HG02884 (cell line): ENCODE measurements around the gene NOB1.

Source experiments
- ATAC-seq: cut with Tn5 transposase; IDR thresholded peaks from one replicate; pipeline ENCODE4 v1.9.1; 2021; ENCODE audit warnings: mild to moderate bottlenecking, moderate library complexity; ENCODE audit not compliant: unreplicated experiment

The NOB1 gene

GRCh38 chr16:69724414-69724873 is 30.3 kb downstream of the NOB1 start:
- no peak for ATAC-seq

- no peak for ATAC-seq
Observed at GRCh38 chr16:69721441-69721957, 33.2 kb downstream of the NOB1 start.

GRCh38 chr16:69720822-69721430 is 33.8 kb downstream of the NOB1 start:
- ATAC-seq, result no peak

GRCh38 chr16:69718111-69718764 is 36.5 kb downstream of the NOB1 start:
- ATAC-seq, result no peak

- ATAC-seq, result no peak
Observed at GRCh38 chr16:69717066-69717465, 37.7 kb downstream of the NOB1 start.

GRCh38 chr16:69712914-69713581 is 41.7 kb downstream of the NOB1 start:
- ATAC-seq, result no peak

- ATAC-seq, result no peak
Observed at GRCh38 chr16:69712277-69712676, 42.4 kb downstream of the NOB1 start.

GRCh38 chr16:69711115-69711740 is 43.5 kb downstream of the NOB1 start:
- no peak for ATAC-seq

GRCh38 chr16:69709456-69710084 is 45.2 kb downstream of the NOB1 start:
- no peak for ATAC-seq

GRCh38 chr16:69707920-69708683 is 46.6 kb downstream of the NOB1 start:
- no peak for ATAC-seq

GRCh38 chr16:69706975-69707340 is 47.8 kb downstream of the NOB1 start:
- ATAC-seq, result no peak

GRCh38 chr16:69706256-69706974 is 48.3 kb downstream of the NOB1 start:
- no peak for ATAC-seq

- ATAC-seq, result no peak
Observed at GRCh38 chr16:69703638-69704037, 51.1 kb downstream of the NOB1 start.

GRCh38 chr16:69701866-69702265 is 52.9 kb downstream of the NOB1 start:
- ATAC-seq, result no peak

- no peak for ATAC-seq
Observed at GRCh38 chr16:69701452-69701851, 53.3 kb downstream of the NOB1 start.

GRCh38 chr16:69699915-69700314 is 54.8 kb downstream of the NOB1 start:
- no peak for ATAC-seq

- ATAC-seq, result no peak
Observed at GRCh38 chr16:69698404-69698803, 56.3 kb downstream of the NOB1 start.

- ATAC-seq, result no peak
Observed at GRCh38 chr16:69693916-69694315, 60.8 kb downstream of the NOB1 start.

- ATAC-seq, result no peak
Observed at GRCh38 chr16:69691980-69692911, 62.5 kb downstream of the NOB1 start.
